Effector memory CD4-positive, alpha-beta T cell (primary cell): ENCODE measurements around the gene EIF4G3.

Experiments
- DNase-seq, 3 donors: peaks; one replicate each; pipeline ENCODE4 v3.0.0-alpha.2; 2020
- H3K27ac ChIP-seq: 2 replicates; pipeline ENCODE4 v1.7.0; 2013; ENCODE audit warnings: mild to moderate bottlenecking, low read length, moderate library complexity; ENCODE audit not compliant: insufficient read depth, poor library complexity, severe bottlenecking
- H3K27me3 ChIP-seq: replicated peaks from 2 replicates; pipeline ENCODE4 v1.7.0; 2013; ENCODE audit warnings: mild to moderate bottlenecking, low read length; ENCODE audit not compliant: insufficient read depth, control insufficient read depth, poor library complexity, severe bottlenecking
- H3K36me3 ChIP-seq: 2 replicates; pipeline ENCODE4 v1.7.0; 2013; ENCODE audit warnings: mild to moderate bottlenecking, low read length, moderate library complexity; ENCODE audit not compliant: control insufficient read depth, insufficient read depth
- H3K4me1 ChIP-seq: 2 replicates; pipeline ENCODE4 v1.7.0; 2013; ENCODE audit warnings: low read length, mild to moderate bottlenecking; ENCODE audit not compliant: control insufficient read depth, insufficient read depth, poor library complexity, severe bottlenecking
- H3K4me3 ChIP-seq: 2 replicates; pipeline ENCODE4 v1.7.0; 2013; ENCODE audit warnings: low read length, low read depth, mild to moderate bottlenecking; ENCODE audit not compliant: insufficient read depth, poor library complexity, severe bottlenecking
- H3K9me3 ChIP-seq: 2 replicates; pipeline ENCODE4 v1.7.0; 2013; ENCODE audit warnings: mild to moderate bottlenecking, low read length, moderate library complexity; ENCODE audit not compliant: control insufficient read depth

Gene EIF4G3

DNA sequence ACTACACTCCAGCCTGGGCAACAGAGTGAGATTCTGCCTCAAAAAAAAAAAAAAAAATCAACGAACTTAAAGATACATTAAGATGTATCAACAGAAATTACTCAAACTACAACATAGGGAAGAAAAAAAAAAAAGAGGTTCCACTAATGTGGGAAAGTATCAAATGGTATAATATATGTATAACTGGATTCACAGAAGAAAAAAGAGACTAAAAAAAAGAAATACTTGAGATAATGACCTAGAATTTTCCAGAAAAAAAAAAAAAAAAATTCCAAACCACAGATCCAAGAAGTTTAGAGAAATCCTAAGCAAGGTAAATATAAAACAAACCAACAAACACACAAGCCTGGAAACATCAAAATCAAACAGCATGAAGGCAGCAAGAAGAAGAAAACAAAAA, 45.5 kb downstream of the EIF4G3 start:
- Histone ChIP-seq H3K4me3 (no peak overlapping the region), H3K9me3 (no peaks in the 10 kb centered on the region), H3K36me3 (no peaks in the 10 kb centered on the region), H3K27me3 (no peaks in the 10 kb centered on the region), H3K4me1 (no peaks in the 10 kb centered on the region), H3K27ac (no peak overlapping the region)
- no peak for DNase-seq

DNA sequence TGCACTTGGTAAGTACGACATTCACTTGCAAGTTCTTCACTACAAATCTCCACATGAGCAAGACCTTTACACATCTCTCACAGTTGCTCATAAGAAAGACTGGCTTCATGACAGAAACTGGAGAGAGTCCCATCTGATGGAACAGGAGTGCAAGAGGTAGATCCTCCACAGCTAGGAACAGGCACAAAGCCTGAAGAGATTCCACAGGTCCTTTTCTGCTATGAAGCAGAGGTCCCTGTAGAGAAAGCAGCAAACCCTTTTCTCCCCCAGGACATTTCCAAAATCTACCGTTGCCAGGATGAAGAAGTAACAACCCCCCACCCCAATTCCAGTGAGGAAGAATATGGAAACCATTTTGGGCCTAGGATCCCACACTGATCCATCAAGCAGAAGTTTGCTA, 47.3 kb downstream of the EIF4G3 start:
- Histone ChIP-seq H3K4me1 (no peaks in the 10 kb centered on the region), H3K9me3 (no peaks in the 10 kb centered on the region), H3K4me3 (no peak overlapping the region), H3K36me3 (no peaks in the 10 kb centered on the region), H3K27ac (no peak overlapping the region), H3K27me3 (no peaks in the 10 kb centered on the region)
- no peak for DNase-seq

- Histone ChIP-seq H3K27me3 (no peaks in the 10 kb centered on the region), H3K36me3 (no peaks in the 10 kb centered on the region), H3K9me3 (no peaks in the 10 kb centered on the region), H3K27ac (no peak overlapping the region), H3K4me1 (no peaks in the 10 kb centered on the region), H3K4me3 (no peak overlapping the region)
- DNase-seq = no peak
Observed at GRCh38 chr1:21126324-21126723, 50.4 kb downstream of the EIF4G3 start.

GRCh38 chr1:21124846-21125245, 51.9 kb downstream of the EIF4G3 start:
- no peak overlapping the region for H3K4me3 ChIP-seq
- no peaks in the 10 kb centered on the region for H3K36me3 ChIP-seq
- H3K9me3 ChIP-seq = no peaks in the 10 kb centered on the region
- no peak for DNase-seq
- H3K4me1 ChIP-seq = no peaks in the 10 kb centered on the region
- H3K27me3 ChIP-seq = no peaks in the 10 kb centered on the region
- no peak overlapping the region for H3K27ac ChIP-seq

- Histone ChIP-seq H3K36me3 (no peaks in the 10 kb centered on the region), H3K9me3 (no peaks in the 10 kb centered on the region), H3K27ac (no peak overlapping the region), H3K27me3 (no peaks in the 10 kb centered on the region), H3K4me3 (no peak overlapping the region), H3K4me1 (no peaks in the 10 kb centered on the region)
- no peak for DNase-seq
Observed at GRCh38 chr1:21123287-21123948, 53.3 kb downstream of the EIF4G3 start.

DNA sequence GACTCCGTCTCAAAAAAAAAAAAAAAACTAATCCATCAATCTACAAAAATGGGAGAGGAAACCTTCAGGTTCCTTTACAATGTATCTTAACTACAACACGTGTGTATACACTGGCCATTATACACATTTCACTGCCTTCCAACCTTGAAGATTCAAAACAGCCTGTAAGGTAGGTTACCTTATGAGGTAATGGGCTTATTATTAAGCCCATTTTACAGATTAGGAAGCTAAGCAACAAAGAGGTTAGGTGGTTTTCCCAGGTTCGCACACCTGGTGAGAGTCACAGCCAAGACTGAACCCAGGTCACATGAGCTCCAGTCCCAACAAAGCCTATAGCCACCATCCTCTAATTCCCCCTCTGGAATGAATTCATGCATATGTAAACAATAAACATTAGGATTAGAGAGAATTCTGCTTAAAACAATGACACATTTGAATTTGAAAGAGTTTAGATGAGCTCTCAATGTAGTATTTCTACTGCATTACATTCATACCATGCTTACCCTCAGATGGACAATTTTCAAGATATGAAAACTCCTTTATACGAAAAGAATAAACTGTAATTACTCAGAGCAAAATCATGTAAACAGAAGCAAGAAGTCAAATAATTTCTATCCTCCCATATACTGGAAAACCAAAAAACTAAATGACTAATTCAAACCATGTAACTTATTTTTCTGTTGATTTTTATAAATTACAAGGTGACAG, 54.8 kb downstream of the EIF4G3 start:
- Histone ChIP-seq H3K9me3 (no peaks in the 10 kb centered on the region), H3K27ac (no peak overlapping the region), H3K4me3 (no peak overlapping the region), H3K36me3 (no peaks in the 10 kb centered on the region), H3K27me3 (no peaks in the 10 kb centered on the region), H3K4me1 (no peaks in the 10 kb centered on the region)
- DNase-seq = no peak

- no peak overlapping the region for H3K27ac ChIP-seq
- no peaks in the 10 kb centered on the region for H3K4me1 ChIP-seq
- H3K4me3 ChIP-seq = no peak overlapping the region
- DNase-seq = no peak
- H3K9me3 ChIP-seq = no peaks in the 10 kb centered on the region
- H3K27me3 ChIP-seq = no peaks in the 10 kb centered on the region
- H3K36me3 ChIP-seq = peaks cover 3% of the 10 kb centered on the region
Observed at GRCh38 chr1:21118167-21118566, 58.5 kb downstream of the EIF4G3 start.

DNA sequence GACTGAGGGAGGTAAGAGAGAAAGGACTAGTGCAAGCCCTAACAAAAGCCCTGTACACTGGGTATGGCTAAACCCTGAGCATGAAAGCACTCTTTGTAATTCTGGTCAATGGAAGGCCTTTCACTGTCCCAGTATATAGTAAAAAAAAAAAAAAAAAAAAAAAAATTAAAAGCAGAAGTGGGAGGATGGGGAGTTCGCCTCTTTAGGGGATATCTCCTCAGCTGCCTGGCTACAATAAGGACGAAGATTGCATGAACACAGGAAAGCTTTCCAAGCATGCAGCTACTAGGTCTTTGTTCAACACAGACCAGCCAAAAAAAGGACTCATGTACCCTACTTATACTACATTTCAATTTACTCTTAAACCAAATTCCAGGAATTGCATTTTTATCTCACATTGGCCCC, 59.1 kb downstream of the EIF4G3 start:
- DNase-seq = no peak
- H3K4me3 ChIP-seq = no peak overlapping the region
- H3K9me3 ChIP-seq = no peaks in the 10 kb centered on the region
- H3K27me3 ChIP-seq = no peaks in the 10 kb centered on the region
- H3K36me3 ChIP-seq = peaks cover 3% of the 10 kb centered on the region
- no peaks in the 10 kb centered on the region for H3K4me1 ChIP-seq
- H3K27ac ChIP-seq = no peak overlapping the region

- no peaks in the 10 kb centered on the region for H3K9me3 ChIP-seq
- peaks cover 3% of the 10 kb centered on the region for H3K36me3 ChIP-seq
- H3K27me3 ChIP-seq = no peaks in the 10 kb centered on the region
- no peak overlapping the region for H3K4me3 ChIP-seq
- no peaks in the 10 kb centered on the region for H3K4me1 ChIP-seq
- no peak for DNase-seq
- H3K27ac ChIP-seq = no peak overlapping the region
Observed at GRCh38 chr1:21117159-21117558, 59.5 kb downstream of the EIF4G3 start.

DNA sequence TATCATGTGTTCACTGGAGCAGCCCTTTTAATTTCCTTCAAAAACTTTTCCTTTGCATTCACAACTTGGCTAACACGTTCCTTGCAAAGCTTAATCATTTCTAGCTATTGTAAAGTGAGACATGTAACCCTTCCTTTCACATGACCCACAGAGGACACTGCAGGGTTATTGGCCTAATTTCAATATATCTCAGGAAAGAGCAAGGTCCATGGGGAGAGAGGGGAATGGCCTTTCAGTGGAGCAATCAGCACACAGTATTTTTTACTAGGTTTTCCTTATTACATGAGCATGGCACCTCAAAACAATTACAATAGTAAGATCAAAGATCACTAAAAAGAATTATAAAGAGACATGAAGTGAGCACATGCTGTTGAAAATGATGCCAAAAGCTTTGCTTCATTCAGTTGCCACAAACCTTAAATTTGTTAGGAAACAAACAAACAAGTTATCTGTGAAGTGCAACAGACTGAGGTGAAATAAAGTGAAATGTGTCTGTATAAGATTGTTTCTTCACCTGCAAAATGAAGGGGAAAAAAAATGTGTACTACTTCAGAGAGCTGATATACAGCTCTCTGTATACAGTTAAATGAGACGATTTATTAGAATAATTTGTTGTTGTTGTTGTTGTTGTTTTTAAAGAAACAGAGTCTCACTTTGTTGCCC, 61.5 kb downstream of the EIF4G3 start:
- no peak for DNase-seq
- Histone ChIP-seq H3K27ac (no peak overlapping the region), H3K36me3 (peaks cover 3% of the 10 kb centered on the region)

More for the DNA sequence above, 61.5 kb downstream of the EIF4G3 start:
- no peaks in the 10 kb centered on the region for H3K27me3 ChIP-seq
- H3K4me1 ChIP-seq = no peaks in the 10 kb centered on the region
- no peak overlapping the region for H3K4me3 ChIP-seq
- H3K9me3 ChIP-seq = no peaks in the 10 kb centered on the region
